ENCODE measurements around the gene GRK4.

Gene GRK4

DNA sequence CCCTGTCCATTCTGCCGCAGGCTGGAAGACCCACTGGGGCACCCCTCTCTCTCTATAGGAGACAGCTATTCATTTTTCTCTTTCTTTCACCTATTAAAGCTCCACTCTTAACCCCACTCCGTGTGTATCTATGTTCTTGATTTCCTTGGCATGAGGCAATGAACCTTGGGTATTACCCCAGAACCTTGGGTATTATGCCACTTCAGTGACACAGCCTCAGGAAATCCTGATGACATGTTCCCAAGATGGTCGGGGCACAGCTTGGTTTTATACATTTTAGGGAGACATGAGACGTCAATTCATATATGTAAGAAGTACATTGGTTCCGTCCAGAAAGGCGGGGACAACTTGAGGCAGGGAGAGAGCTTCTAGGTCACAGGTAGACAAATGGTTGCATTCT is 97.6 kb downstream of the GRK4 start:
- TF ChIP-seq, protein P1, sequence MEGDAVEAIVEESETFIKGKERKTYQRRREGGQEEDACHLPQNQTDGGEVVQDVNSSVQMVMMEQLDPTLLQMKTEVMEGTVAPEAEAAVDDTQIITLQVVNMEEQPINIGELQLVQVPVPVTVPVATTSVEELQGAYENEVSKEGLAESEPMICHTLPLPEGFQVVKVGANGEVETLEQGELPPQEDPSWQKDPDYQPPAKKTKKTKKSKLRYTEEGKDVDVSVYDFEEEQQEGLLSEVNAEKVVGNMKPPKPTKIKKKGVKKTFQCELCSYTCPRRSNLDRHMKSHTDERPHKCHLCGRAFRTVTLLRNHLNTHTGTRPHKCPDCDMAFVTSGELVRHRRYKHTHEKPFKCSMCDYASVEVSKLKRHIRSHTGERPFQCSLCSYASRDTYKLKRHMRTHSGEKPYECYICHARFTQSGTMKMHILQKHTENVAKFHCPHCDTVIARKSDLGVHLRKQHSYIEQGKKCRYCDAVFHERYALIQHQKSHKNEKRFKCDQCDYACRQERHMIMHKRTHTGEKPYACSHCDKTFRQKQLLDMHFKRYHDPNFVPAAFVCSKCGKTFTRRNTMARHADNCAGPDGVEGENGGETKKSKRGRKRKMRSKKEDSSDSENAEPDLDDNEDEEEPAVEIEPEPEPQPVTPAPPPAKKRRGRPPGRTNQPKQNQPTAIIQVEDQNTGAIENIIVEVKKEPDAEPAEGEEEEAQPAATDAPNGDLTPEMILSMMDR (IDR thresholded peaks at IDR 0.05): no peak
- no peak for TF ChIP-seq ZFX (IDR thresholded peaks at IDR 0.05; ENCODE audit: borderline replicate concordance)
- H3K27ac ChIP-seq: no peak overlapping the region

DNA sequence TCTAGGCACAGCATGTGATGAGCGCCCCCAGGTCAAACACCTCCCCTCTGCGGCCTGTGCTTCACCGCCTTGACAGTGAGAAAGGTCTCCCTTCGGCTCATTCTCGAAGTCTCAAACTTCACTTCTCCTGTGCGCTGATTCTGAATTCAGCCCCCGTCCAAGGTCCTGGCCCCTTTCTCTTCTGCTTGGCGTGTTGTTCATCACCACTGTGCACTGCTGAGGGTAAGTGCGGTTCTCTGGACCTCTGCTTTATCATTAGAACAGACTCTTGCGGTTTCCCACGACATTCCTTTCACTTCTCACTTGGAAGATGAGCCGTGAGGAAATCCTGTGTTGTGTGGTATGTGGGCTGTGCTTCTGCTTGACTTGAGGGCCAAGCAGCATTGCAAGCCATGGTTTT is 99.1 kb downstream of the GRK4 start:
- no peak overlapping the region for H3K27ac ChIP-seq
- TF ChIP-seq ZFX (IDR thresholded peaks at IDR 0.05; ENCODE audit: borderline replicate concordance): no peak
- TF ChIP-seq, protein P1 (IDR thresholded peaks at IDR 0.05): no peak

DNA sequence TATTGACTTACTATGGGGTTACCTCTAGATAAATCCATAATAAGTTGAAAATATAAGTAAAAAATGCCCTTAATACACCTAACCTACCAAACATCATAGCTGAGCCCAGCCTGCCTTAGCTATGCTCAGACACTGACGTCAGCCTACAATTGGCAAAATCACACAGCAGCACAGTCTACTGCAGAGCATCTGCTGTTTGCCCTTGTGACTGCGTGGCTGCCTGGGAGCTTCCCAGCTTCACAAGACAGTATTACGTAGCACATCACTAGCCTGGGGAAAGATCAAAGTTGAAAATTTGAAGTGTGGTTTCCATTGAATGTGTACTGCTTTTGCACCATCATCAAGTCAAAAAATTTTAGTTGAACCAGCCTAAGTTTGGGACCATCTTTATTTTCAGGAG is 102.2 kb downstream of the GRK4 start:
- H3K27ac ChIP-seq: no peak overlapping the region
- TF ChIP-seq ZFX (IDR thresholded peaks at IDR 0.05; ENCODE audit: borderline replicate concordance): no peak
- TF ChIP-seq, protein P1 (IDR thresholded peaks at IDR 0.05): no peak

DNA sequence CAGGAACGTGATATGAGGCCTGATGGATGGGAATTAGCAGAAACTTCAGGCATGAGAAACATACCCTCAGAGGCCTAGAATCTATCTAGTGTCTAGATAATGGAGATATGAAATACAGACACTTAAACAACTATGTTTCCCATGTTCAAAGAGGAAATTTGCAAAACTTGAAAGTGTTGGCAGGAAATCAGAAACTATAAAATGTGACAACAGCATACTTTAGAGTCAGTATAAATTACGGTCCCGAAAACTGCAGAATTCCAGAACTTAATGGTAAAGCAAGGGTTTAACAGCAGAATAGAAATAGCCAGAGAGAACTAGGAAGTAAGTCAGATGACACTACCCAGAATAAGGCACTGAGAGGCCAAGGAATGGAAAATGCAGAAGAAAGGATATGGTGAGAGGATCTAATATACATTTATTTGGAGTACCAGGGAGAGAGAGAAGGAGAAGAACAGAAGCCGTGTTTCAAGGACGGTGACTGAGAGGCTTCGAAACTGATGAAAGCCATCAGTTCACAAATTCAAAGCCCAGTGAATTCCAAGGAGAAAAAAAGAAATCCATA is 103.5 kb downstream of the GRK4 start:
- TF ChIP-seq, protein P1 (IDR thresholded peaks at IDR 0.05): no peak
- no peak for TF ChIP-seq ZFX (IDR thresholded peaks at IDR 0.05; ENCODE audit: borderline replicate concordance)
- no peak overlapping the region for H3K27ac ChIP-seq

DNA sequence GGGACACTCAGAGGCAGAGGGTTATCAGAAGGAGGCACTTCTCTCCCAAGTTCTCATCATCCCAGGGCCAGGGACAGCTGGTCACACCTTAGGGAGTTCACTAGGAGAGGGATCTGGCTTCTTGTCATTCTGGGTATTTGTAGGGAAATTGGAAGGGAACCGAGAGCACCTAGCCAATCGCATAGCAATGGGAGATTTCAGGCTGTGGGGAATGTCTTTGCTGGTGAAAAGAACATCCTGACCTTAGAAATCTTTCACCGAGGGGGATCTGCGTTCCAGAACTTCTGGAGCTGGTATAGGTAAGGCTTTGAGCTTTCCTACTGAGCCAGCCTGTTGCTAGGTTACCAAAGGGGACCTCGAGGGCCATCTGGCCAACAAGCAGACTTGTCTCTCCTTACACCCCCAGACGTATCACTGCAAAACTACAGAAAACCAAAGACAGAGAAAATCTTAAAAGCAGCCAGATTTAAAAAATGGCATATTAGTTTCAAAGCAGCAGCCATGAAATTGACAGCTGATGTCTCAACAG is 104.2 kb downstream of the GRK4 start:
- no peak overlapping the region for H3K27ac ChIP-seq
- no peak for TF ChIP-seq ZFX (IDR thresholded peaks at IDR 0.05; ENCODE audit: borderline replicate concordance)
- TF ChIP-seq, protein P1 (IDR thresholded peaks at IDR 0.05): no peak

DNA sequence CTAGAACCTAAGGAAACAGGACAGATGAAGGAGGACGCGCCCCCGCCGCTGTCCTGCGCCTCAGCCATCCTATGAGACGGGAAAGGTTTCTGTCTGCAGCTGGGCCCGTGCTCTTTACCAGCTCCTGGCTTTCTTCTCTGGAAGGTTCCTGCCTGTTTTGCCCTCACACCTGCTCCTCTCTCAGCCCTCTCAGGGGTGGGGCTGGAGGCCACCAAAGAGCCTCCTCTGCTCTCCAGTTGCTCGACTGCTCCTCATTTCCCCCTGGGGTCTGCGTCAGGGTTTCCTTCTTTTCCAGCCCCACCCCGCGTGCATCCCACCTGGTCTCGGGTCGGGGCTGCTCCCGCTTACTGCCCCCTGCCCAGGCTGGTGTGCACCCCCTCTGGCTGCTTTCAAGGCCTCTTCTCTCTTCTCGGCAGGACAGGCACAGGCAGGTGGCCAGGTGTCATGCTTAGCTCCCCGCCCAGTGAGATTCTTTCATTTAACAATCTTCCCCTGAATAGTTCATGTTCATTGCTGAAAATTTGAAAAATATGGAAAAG is 106.4 kb downstream of the GRK4 start:
- TF ChIP-seq ZFX (IDR thresholded peaks at IDR 0.05; ENCODE audit: borderline replicate concordance): no peak
- TF ChIP-seq, protein P1 (IDR thresholded peaks at IDR 0.05): no peak
- H3K27ac ChIP-seq: no peak overlapping the region

DNA sequence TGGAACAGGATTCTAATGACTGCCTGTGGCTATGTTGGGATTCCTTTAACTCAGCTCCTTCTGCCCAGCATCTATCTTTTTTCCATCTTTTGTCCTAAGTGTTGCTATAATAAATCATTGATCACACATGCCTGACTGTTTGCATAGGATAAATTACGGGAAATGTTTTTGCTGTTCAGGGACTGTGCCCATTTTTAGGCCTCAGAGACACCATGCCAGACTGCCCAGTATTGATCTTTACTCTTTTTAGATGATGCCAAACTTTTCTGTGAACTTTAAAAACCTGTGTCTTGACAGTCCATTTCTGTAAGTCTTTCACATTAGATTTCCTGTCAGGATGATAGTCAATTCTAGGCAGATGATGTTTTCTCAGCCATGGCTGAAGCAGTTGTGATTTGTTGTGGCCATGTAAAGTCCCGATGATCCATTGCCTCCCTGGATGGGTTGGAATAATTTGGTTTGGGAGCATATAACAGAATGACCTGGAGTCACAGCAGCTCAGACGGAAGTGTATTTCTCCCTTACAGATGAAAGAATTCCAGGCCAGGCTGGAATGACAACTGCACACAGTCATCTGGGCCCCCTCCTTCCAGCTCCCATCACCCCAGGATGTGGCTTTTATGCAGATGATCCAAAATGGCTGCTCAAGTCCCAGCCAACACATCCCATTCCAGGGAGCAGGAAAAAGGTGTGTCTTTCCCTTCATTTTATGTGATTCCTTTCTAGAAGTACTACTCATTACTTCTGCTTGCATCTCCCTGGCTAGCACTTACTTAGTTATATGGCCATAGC is 107.5 kb downstream of the GRK4 start:
- H3K27ac ChIP-seq: no peak overlapping the region
- TF ChIP-seq, protein P1 (IDR thresholded peaks at IDR 0.05): no peak
- TF ChIP-seq ZFX (IDR thresholded peaks at IDR 0.05; ENCODE audit: borderline replicate concordance): no peak

All from 22Rv1 (cell line).